Measurements from ENCODE around the gene TSPAN31.

TSPAN31 gene

GRCh38 chr12:57726151-57726883 lies 18.5 kb upstream of the TSPAN31 start:
- ChIA-PET CTCF (interaction anchor here (0.6 to 4.6 kb wide), 22 partner anchors 10 to 1035 kb away, joined by 3 to 55 read pairs (median 6); partner anchors contain the start of genes ARHGEF25, OS9, TSFM and TSPAN31), POLR2A (interaction anchor here (0.6 to 2.2 kb wide), 8 partner anchors 8 to 222 kb away, joined by 3 to 15 read pairs (median 4); partner anchors contain the start of genes ARHGEF25, CDK4, EEF1AKMT3 and METTL1)
- Histone ChIP-seq H3K4me3 (ENCODE audit: low read depth, low read length) (peak overlapping the region; percentile 76), H3K27ac (ENCODE audit: extremely low read depth, low read depth, low read length) (peak overlapping the region; percentile 82), H3K36me3 (ENCODE audit: control insufficient read depth in 2 of 2, insufficient read depth in 1 of 2, low read length in 2 of 2) (peaks cover 3 to 6% of the 10 kb centered on the region in 2 experiments; a peak in 2 of 3 replicates), H3K9me3 (ENCODE audit: control insufficient read depth, insufficient read depth, low read depth, low read length) (no peaks in the 10 kb centered on the region), H3K4me1 (ENCODE audit: control insufficient read depth, insufficient read depth, low read length) (no peaks in the 10 kb centered on the region)
- TF ChIP-seq ZNF660 (tag by site-specific recombination; IDR thresholded peaks at IDR 0.05): peak; percentile 38; the same call in 1 of the 2 replicates
- no peak for TF ChIP-seq RBAK (tag by site-specific recombination; IDR thresholded peaks at IDR 0.05)
- TF ChIP-seq KLF8 (tag by site-specific recombination; IDR thresholded peaks at IDR 0.05): peak; percentile 91
- peak; percentile 76 for TF ChIP-seq ZNF843 (tag by site-specific recombination; IDR thresholded peaks at IDR 0.05)
- TF ChIP-seq REST (tag by site-specific recombination; IDR thresholded peaks at IDR 0.05): peak; percentile 82
- TF ChIP-seq, protein P1, sequence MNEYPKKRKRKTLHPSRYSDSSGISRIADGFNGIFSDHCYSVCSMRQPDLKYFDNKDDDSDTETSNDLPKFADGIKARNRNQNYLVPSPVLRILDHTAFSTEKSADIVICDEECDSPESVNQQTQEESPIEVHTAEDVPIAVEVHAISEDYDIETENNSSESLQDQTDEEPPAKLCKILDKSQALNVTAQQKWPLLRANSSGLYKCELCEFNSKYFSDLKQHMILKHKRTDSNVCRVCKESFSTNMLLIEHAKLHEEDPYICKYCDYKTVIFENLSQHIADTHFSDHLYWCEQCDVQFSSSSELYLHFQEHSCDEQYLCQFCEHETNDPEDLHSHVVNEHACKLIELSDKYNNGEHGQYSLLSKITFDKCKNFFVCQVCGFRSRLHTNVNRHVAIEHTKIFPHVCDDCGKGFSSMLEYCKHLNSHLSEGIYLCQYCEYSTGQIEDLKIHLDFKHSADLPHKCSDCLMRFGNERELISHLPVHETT (tag by site-specific recombination; IDR thresholded peaks at IDR 0.05): no peak
- peak; percentile 49; the same call in 1 of the 2 replicates for TF ChIP-seq BCL11A (tag by site-specific recombination; IDR thresholded peaks at IDR 0.05; ENCODE audit: low read depth)
- peak; percentile 89 for TF ChIP-seq ZFP37 (tag by site-specific recombination; IDR thresholded peaks at IDR 0.05)
- TF ChIP-seq OSR2 (tag by site-specific recombination; IDR thresholded peaks at IDR 0.05): no peak; the same call in 1 of the 2 replicates
- TF ChIP-seq ZNF324 (tag by site-specific recombination; IDR thresholded peaks at IDR 0.05): peak; percentile 82
- TF ChIP-seq IKZF3 (tag by site-specific recombination; IDR thresholded peaks at IDR 0.05): no peak; the same call in 1 of the 2 replicates
- no peak for TF ChIP-seq HOXA7 (CRISPR knock-in tag; IDR thresholded peaks at IDR 0.05; ENCODE audit: borderline replicate concordance)
- TF ChIP-seq SCRT2 (tag by site-specific recombination; IDR thresholded peaks at IDR 0.05): peak; percentile 58; the same call in 1 of the 2 replicates
- TF ChIP-seq ZNF341 (tag by site-specific recombination; IDR thresholded peaks at IDR 0.05; ENCODE audit: low read depth): no peak; the same call in 1 of the 2 replicates
- no peak for TF ChIP-seq ZNF473 (tag by site-specific recombination; IDR thresholded peaks at IDR 0.05)
- peak; percentile 69 for TF ChIP-seq ZNF600 (tag by site-specific recombination; IDR thresholded peaks at IDR 0.05)
- peak; percentile 81 for TF ChIP-seq SP2 (tag by site-specific recombination; IDR thresholded peaks at IDR 0.05)
- no peak for TF ChIP-seq SCRT1 (tag by site-specific recombination; IDR thresholded peaks at IDR 0.05; ENCODE audit: borderline replicate concordance)
- peak; percentile 99 for TF ChIP-seq ZNF335 (tag by site-specific recombination; conservative IDR thresholded peaks at IDR 0.05)
- no peak for TF ChIP-seq ZNF416 (tag by site-specific recombination; IDR thresholded peaks at IDR 0.05)
- TF ChIP-seq REPIN1 (tag by site-specific recombination; IDR thresholded peaks at IDR 0.05; ENCODE audit: low read depth): 0 out of 2 replicates have a peak, but pooled peaks have one; percentile 86
- peak; percentile 96 for TF ChIP-seq ZNF501 (tag by site-specific recombination; IDR thresholded peaks at IDR 0.05)
- TF ChIP-seq KLF9 (tag by site-specific recombination; IDR thresholded peaks at IDR 0.05; ENCODE audit: low read depth): peak; percentile 98
- TF ChIP-seq, protein P2, sequence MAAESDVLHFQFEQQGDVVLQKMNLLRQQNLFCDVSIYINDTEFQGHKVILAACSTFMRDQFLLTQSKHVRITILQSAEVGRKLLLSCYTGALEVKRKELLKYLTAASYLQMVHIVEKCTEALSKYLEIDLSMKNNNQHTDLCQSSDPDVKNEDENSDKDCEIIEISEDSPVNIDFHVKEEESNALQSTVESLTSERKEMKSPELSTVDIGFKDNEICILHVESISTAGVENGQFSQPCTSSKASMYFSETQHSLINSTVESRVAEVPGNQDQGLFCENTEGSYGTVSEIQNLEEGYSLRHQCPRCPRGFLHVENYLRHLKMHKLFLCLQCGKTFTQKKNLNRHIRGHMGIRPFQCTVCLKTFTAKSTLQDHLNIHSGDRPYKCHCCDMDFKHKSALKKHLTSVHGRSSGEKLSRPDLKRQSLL (tag by site-specific recombination; IDR thresholded peaks at IDR 0.05): peak; percentile 72
- no peak for TF ChIP-seq ZNF426 (tag by site-specific recombination; IDR thresholded peaks at IDR 0.05)
- TF ChIP-seq ZNF610 (tag by site-specific recombination; IDR thresholded peaks at IDR 0.05; ENCODE audit: borderline replicate concordance): no peak
- TF ChIP-seq ZNF10 (tag by site-specific recombination; IDR thresholded peaks at IDR 0.05): no peak
- TF ChIP-seq ZBTB7A (tag by site-specific recombination; IDR thresholded peaks at IDR 0.05; ENCODE audit: low read depth): peak; percentile 97
- TF ChIP-seq, protein P3, sequence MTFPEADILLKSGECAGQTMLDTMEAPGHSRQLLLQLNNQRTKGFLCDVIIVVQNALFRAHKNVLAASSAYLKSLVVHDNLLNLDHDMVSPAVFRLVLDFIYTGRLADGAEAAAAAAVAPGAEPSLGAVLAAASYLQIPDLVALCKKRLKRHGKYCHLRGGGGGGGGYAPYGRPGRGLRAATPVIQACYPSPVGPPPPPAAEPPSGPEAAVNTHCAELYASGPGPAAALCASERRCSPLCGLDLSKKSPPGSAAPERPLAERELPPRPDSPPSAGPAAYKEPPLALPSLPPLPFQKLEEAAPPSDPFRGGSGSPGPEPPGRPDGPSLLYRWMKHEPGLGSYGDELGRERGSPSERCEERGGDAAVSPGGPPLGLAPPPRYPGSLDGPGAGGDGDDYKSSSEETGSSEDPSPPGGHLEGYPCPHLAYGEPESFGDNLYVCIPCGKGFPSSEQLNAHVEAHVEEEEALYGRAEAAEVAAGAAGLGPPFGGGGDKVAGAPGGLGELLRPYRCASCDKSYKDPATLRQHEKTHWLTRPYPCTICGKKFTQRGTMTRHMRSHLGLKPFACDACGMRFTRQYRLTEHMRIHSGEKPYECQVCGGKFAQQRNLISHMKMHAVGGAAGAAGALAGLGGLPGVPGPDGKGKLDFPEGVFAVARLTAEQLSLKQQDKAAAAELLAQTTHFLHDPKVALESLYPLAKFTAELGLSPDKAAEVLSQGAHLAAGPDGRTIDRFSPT (tag by site-specific recombination; IDR thresholded peaks at IDR 0.05): peak; percentile 96
- peak; percentile 84 for TF ChIP-seq ZXDB (tag by site-specific recombination; IDR thresholded peaks at IDR 0.05)
- no peak for TF ChIP-seq GLI4 (tag by site-specific recombination; IDR thresholded peaks at IDR 0.05)
